HepG2 (cell line): ENCODE data around the gene PPP1R12C. TPM values are rescaled to one million over a fixed set of nuclear protein-coding genes. Genes with fewer than 3 reads are reported as not detected.
A peak's percentile ranks its signal among the peaks of the same experiment; 100 is the strongest.

Experiments
- HDAC1 ChIP-seq: sonication (generic); formaldehyde crosslinking; IDR thresholded peaks from 2 replicates; pipeline ENCODE4 v1.5.1; 2020; ENCODE audit warnings: mild to moderate bottlenecking, missing genetic modification reagents
- KAT7 ChIP-seq: IDR thresholded peaks from 2 replicates; pipeline ENCODE4 v1.6.1; 2018; ENCODE audit warnings: borderline replicate concordance, missing compliant biosample characterization
- KLF16 ChIP-seq, 2 experiments: sonication (generic) in 1 of 2; formaldehyde crosslinking in 1 of 2; IDR thresholded peaks; 2 replicates each; pipeline versions ENCODE4 v1.6.1 to v1.8.0; 2016 to 2023; ENCODE audit warnings: missing genetic modification reagents in 2 of 2, missing compliant biosample characterization in 1 of 2
- MYC ChIP-seq: sonication (generic); formaldehyde crosslinking; IDR thresholded peaks from 2 replicates; pipeline ENCODE4 v1.9.0; 2021; ENCODE audit warnings: missing genetic modification reagents, borderline replicate concordance
- NFKB2 ChIP-seq: sonication (generic); formaldehyde crosslinking; IDR thresholded peaks from 2 replicates; pipeline ENCODE4 v1.4.0; 2020; ENCODE audit warnings: missing genetic modification reagents, borderline replicate concordance
- NR3C1 ChIP-seq: sonication (generic); formaldehyde crosslinking; IDR thresholded peaks from 2 replicates; pipeline ENCODE4 v1.4.0; 2020; ENCODE audit warnings: missing genetic modification reagents
- SRSF4 ChIP-seq: fragments of 200-400 bp; formaldehyde crosslinking; IDR thresholded peaks from one replicate; pipeline ENCODE4 v1.6.1; 2018; ENCODE audit warnings: mild to moderate bottlenecking, low read depth, low read length, moderate library complexity; ENCODE audit not compliant: poor library complexity, severe bottlenecking
- SRY ChIP-seq: sonication (generic); formaldehyde crosslinking; IDR thresholded peaks from 2 replicates; pipeline ENCODE4 v1.8.0; 2022; ENCODE audit warnings: mild to moderate bottlenecking, missing genetic modification reagents
- TSC22D2 ChIP-seq: sonication (generic); formaldehyde crosslinking; IDR thresholded peaks from 2 replicates; pipeline ENCODE4 v1.5.1; 2020; ENCODE audit warnings: missing genetic modification reagents, mild to moderate bottlenecking, borderline replicate concordance
- ZFP1 ChIP-seq: IDR thresholded peaks from 2 replicates; pipeline ENCODE4 v1.6.1; 2016
- ZFP37 ChIP-seq: sonication (generic); formaldehyde crosslinking; IDR thresholded peaks from 2 replicates; pipeline ENCODE4 v1.4.0; 2020; ENCODE audit warnings: missing genetic modification reagents, borderline replicate concordance
- ZFYVE20 ChIP-seq: sonication (generic); formaldehyde crosslinking; IDR thresholded peaks from 2 replicates; pipeline ENCODE4 v1.8.0; 2023; ENCODE audit warnings: low read depth, mild to moderate bottlenecking, moderate library complexity, missing genetic modification reagents, borderline replicate concordance
- ZNF101 ChIP-seq: sonication (generic); formaldehyde crosslinking; IDR thresholded peaks from 2 replicates; pipeline ENCODE4 v1.4.0; 2020; ENCODE audit warnings: mild to moderate bottlenecking, low read depth, missing genetic modification reagents, borderline replicate concordance
- ZNF124 ChIP-seq: sonication (generic); formaldehyde crosslinking; IDR thresholded peaks from 2 replicates; pipeline ENCODE4 v1.4.0; 2020; ENCODE audit warnings: missing genetic modification reagents
- ZNF296 ChIP-seq: sonication (generic); formaldehyde crosslinking; conservative IDR thresholded peaks from 2 replicates; pipeline ENCODE4 v1.5.0; 2020; ENCODE audit warnings: mild to moderate bottlenecking, missing genetic modification reagents
- ZNF3 ChIP-seq: IDR thresholded peaks from 2 replicates; pipeline ENCODE4 v1.7.0; 2017; ENCODE audit warnings: inconsistent platforms
- ZNF788 ChIP-seq: sonication (generic); formaldehyde crosslinking; IDR thresholded peaks from 2 replicates; pipeline ENCODE4 v1.5.0; 2020; ENCODE audit warnings: mild to moderate bottlenecking, missing genetic modification reagents, borderline replicate concordance
- ZZZ3 ChIP-seq: sonication (generic); formaldehyde crosslinking; IDR thresholded peaks from 2 replicates; pipeline ENCODE4 v1.4.0; 2020; ENCODE audit warnings: missing genetic modification reagents, mild to moderate bottlenecking, borderline replicate concordance
- polyA plus RNA-seq, 8 experiments: library from polyadenylated mRNA; depleted of rRNA in 3 of 8; stranded (reverse) in 7 of 8; unstranded in 1 of 8; fragments of >200 nt; fragmentation: Illumina TruSeq in 4 of 8; extraction: Trizol in 4 of 8; gene quantifications; 2 replicates each; pipeline versions ENCODE4 v1.2.1 to v1.2.3, GENCODE V29; 2011 to 2016; ENCODE audit warnings: low read depth in 4 of 8, missing spikeins in 1 of 8, mixed read lengths in 1 of 8; ENCODE audit not compliant: insufficient read depth in 1 of 8
- total RNA-seq, 5 experiments: library from RNA; depleted of rRNA; stranded (reverse); fragments of >200 nt; fragmentation: Illumina TruSeq; extraction: Trizol; gene quantifications; 2 replicates each; pipeline ENCODE4 v1.2.3, GENCODE V29; 2016; ENCODE audit warnings: low read depth in 1 of 5
- TF ChIP-seq, protein P1 (sequence below): sonication (generic); formaldehyde crosslinking; IDR thresholded peaks from 2 replicates; pipeline ENCODE4 v1.4.0; 2020; ENCODE audit warnings: missing genetic modification reagents
- TF ChIP-seq, protein P2 (sequence below): IDR thresholded peaks from 2 replicates; pipeline ENCODE4 v1.6.1; 2016
- TF ChIP-seq, protein P3 (sequence below): sonication (generic); formaldehyde crosslinking; IDR thresholded peaks from 2 replicates; pipeline ENCODE4 v1.4.0; 2020; ENCODE audit warnings: missing genetic modification reagents
- TF ChIP-seq, protein P4 (sequence below): sonication (generic); formaldehyde crosslinking; IDR thresholded peaks from 2 replicates; pipeline ENCODE4 v1.4.0; 2020; ENCODE audit warnings: mild to moderate bottlenecking, missing genetic modification reagents

Gene PPP1R12C
- total and polyA plus RNA-seq, 2 of the 13 experiments (the other 11 are each of a cell fraction or from before 2014, with no cell fraction given) = 29.7 to 30.3 TPM

DNA sequence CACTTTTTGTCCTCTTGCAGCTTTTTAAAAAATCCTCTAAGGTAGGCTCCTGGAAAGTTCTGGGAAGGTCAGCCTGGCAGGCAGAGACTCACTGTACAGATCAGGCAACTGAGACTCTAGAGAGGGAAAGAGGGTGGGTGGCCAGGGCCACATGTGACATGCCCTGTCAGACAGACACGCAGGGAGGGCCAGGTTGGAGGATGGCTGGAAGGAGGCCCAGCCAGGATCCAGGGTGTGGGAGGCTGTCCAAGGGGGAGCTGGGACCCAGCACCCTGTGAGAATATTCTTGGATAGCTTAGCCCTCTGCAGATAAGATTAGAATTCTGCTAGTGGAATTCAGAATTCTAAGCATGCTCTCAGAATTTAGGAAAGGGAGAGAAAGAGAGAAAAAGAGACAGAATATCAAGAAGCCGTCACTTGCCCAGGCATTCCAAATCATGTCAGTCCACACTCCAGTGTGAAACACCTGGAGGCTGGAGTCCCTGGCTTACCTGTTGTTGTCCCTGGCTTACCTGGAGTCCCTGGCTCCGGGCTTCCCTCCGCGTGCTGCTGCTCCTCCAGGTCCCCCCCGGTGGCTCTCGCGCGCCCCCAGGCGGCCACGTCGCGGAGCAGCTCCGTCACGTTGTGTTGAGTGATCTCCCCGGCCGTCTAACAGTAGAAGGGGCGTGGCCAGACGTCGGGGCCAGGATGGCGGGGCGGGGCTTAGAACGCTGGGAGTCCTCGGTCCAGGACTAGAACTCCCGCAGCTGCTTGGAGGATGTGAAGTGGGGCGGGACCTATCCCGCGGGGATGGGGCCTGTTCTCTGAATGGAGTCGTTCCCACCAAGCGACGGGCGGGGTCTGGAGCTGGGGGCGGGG, 42.9 kb upstream of the PPP1R12C start (continued):
- TF ChIP-seq ZFP37 (CRISPR knock-in tag) = no peak
- peak; percentile 79; the same call in 1 of the 2 replicates for TF ChIP-seq MYC
- peak; percentile 49; the same call in 1 of the 2 replicates for TF ChIP-seq ZNF788 (CRISPR knock-in tag)
- no peak for TF ChIP-seq ZFYVE20
- peak; percentile 29; the same call in 1 of the 2 replicates for TF ChIP-seq HDAC1
- no peak for TF ChIP-seq KAT7
- TF ChIP-seq ZNF296 (CRISPR knock-in tag) = no peak
- TF ChIP-seq SRSF4 = no peak
- TF ChIP-seq, protein P1, sequence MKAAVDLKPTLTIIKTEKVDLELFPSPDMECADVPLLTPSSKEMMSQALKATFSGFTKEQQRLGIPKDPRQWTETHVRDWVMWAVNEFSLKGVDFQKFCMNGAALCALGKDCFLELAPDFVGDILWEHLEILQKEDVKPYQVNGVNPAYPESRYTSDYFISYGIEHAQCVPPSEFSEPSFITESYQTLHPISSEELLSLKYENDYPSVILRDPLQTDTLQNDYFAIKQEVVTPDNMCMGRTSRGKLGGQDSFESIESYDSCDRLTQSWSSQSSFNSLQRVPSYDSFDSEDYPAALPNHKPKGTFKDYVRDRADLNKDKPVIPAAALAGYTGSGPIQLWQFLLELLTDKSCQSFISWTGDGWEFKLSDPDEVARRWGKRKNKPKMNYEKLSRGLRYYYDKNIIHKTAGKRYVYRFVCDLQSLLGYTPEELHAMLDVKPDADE (CRISPR knock-in tag) = no peak
- 0 out of 4 replicates have a peak, but pooled peaks of 1 of the 2 experiments have one; percentile 29 for TF ChIP-seq KLF16 (CRISPR knock-in tag; IDR thresholded peaks at IDR 0.05)
- TF ChIP-seq SRY (CRISPR knock-in tag) = no peak
- no peak for TF ChIP-seq ZNF101 (CRISPR knock-in tag)
- TF ChIP-seq NFKB2 (CRISPR knock-in tag) = no peak; the same call in 1 of the 2 replicates
- TF ChIP-seq, protein P2, sequence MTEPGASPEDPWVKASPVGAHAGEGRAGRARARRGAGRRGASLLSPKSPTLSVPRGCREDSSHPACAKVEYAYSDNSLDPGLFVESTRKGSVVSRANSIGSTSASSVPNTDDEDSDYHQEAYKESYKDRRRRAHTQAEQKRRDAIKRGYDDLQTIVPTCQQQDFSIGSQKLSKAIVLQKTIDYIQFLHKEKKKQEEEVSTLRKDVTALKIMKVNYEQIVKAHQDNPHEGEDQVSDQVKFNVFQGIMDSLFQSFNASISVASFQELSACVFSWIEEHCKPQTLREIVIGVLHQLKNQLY (CRISPR knock-in tag) = no peak; the same call in 1 of the 2 replicates
- TF ChIP-seq, protein P3, sequence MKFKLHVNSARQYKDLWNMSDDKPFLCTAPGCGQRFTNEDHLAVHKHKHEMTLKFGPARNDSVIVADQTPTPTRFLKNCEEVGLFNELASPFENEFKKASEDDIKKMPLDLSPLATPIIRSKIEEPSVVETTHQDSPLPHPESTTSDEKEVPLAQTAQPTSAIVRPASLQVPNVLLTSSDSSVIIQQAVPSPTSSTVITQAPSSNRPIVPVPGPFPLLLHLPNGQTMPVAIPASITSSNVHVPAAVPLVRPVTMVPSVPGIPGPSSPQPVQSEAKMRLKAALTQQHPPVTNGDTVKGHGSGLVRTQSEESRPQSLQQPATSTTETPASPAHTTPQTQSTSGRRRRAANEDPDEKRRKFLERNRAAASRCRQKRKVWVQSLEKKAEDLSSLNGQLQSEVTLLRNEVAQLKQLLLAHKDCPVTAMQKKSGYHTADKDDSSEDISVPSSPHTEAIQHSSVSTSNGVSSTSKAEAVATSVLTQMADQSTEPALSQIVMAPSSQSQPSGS (CRISPR knock-in tag) = no peak; the same call in 1 of the 2 replicates
- no peak for TF ChIP-seq ZFP1 (CRISPR knock-in tag)
- TF ChIP-seq TSC22D2 (CRISPR knock-in tag) = peak; percentile 56; the same call in 1 of the 2 replicates
- TF ChIP-seq NR3C1 (CRISPR knock-in tag) = no peak
- no peak for TF ChIP-seq ZNF3 (CRISPR knock-in tag)
- TF ChIP-seq, protein P4, sequence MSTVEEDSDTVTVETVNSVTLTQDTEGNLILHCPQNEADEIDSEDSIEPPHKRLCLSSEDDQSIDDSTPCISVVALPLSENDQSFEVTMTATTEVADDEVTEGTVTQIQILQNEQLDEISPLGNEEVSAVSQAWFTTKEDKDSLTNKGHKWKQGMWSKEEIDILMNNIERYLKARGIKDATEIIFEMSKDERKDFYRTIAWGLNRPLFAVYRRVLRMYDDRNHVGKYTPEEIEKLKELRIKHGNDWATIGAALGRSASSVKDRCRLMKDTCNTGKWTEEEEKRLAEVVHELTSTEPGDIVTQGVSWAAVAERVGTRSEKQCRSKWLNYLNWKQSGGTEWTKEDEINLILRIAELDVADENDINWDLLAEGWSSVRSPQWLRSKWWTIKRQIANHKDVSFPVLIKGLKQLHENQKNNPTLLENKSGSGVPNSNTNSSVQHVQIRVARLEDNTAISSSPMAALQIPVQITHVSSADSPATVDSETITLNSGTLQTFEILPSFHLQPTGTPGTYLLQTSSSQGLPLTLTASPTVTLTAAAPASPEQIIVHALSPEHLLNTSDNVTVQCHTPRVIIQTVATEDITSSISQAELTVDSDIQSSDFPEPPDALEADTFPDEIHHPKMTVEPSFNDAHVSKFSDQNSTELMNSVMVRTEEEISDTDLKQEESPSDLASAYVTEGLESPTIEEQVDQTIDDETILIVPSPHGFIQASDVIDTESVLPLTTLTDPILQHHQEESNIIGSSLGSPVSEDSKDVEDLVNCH (CRISPR knock-in tag) = no peak
- TF ChIP-seq ZNF124 (CRISPR knock-in tag) = no peak
- no peak for TF ChIP-seq ZZZ3 (CRISPR knock-in tag)
